ENCODE measurements around the gene ERBB4.
"Not testable (repeated sequence)": the region's sequence is repeated elsewhere in the genome, so short reads cannot be mapped to it uniquely, and the experiment has no call there.

The ERBB4 gene

DNA sequence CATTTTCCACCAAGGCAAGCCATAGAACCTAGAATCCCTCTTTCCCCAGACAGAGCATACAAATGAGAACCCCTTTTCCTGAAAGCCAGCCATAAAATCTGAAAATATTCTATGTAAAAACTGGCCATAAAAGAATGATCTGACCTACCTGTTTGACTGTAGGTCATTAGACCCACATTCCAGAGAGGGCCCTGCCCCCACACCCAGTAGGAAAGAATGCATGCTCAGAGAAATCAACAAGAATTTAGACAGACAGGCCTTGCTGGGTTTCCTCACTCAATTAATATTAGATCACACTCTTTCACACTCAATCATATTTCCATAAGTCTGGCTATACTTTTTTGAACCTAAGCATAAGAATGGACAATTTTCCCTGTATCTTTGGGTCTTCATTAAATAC is 929.5 kb downstream of the ERBB4 start:
- H3K4me3 ChIP-seq (ENCODE audit: low read length): no peak overlapping the region
- TF ChIP-seq, protein P1, sequence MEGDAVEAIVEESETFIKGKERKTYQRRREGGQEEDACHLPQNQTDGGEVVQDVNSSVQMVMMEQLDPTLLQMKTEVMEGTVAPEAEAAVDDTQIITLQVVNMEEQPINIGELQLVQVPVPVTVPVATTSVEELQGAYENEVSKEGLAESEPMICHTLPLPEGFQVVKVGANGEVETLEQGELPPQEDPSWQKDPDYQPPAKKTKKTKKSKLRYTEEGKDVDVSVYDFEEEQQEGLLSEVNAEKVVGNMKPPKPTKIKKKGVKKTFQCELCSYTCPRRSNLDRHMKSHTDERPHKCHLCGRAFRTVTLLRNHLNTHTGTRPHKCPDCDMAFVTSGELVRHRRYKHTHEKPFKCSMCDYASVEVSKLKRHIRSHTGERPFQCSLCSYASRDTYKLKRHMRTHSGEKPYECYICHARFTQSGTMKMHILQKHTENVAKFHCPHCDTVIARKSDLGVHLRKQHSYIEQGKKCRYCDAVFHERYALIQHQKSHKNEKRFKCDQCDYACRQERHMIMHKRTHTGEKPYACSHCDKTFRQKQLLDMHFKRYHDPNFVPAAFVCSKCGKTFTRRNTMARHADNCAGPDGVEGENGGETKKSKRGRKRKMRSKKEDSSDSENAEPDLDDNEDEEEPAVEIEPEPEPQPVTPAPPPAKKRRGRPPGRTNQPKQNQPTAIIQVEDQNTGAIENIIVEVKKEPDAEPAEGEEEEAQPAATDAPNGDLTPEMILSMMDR (conservative IDR thresholded peaks at IDR 0.05; ENCODE audit: low read length): no peak
- DNase-seq (ENCODE audit: low read depth): no peak

DNA sequence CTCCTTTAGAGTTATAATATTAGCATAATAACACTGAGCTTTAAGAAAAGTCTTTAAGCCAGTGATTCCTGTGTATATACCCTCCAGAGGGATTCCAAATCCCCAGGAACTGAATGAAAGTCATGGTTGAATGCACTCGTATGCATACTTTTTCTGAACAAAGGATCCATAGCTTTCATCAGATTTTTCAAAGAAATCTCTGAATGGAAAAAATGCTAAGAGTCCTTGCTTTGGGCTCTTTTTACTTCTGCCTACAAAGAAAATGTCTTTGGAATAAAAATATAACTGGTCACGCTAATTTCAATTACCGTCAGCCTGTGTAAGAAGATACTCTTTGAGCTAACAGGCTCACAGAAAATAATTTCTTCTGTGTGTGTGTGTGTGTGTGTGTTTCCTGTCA is 939.5 kb downstream of the ERBB4 start:
- no peak overlapping the region for H3K4me3 ChIP-seq (ENCODE audit: low read length)
- no peak for DNase-seq (ENCODE audit: low read depth)

DNA sequence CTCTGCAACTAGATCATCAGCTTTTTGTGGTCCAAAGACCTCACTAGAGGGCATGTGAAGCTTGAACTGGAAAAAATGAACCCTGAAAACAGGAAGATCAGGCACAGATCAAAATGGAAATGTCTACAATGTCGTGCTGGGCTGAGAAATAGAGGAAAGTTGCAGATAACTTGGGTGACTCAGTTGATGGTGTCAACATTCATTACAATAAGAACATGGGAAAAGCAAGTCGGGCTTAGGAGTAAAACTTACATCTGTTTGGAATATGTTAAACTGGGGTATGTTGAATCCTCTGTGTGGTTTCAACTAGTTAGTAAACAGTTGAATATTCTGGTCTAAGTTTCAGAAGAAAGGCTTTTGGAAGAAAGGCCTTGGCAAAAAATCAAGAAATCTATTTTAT is 940.4 kb downstream of the ERBB4 start:
- H3K4me3 ChIP-seq (ENCODE audit: low read length): no peak overlapping the region
- TF ChIP-seq, protein P1 (conservative IDR thresholded peaks at IDR 0.05; ENCODE audit: low read length): no peak
- DNase-seq (ENCODE audit: low read depth): no peak

More for the DNA sequence above, 939.5 kb downstream of the ERBB4 start:
- TF ChIP-seq, protein P1 (conservative IDR thresholded peaks at IDR 0.05; ENCODE audit: low read length): no peak

DNA sequence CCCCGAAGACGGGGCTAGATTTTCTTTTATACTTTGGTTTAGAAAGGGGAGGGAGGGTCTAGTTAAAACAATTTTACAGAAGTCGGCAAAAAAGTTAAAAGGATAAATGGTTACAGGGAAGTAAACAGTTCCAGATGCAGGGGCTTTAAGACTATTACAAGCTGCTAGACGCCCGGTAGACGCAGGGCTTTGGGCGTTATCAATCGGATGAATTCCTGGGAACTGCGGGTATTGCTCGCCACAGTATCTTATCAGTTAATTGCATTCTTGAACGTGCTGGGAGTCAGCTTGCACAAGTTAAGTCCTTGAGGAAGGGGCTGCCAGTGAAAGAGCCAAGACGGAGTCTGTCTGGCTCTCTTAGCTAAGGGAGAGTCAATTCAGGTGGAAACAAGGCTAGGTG is 946.6 kb downstream of the ERBB4 start:
- not testable (repeated sequence) for DNase-seq (ENCODE audit: low read depth)

DNA sequence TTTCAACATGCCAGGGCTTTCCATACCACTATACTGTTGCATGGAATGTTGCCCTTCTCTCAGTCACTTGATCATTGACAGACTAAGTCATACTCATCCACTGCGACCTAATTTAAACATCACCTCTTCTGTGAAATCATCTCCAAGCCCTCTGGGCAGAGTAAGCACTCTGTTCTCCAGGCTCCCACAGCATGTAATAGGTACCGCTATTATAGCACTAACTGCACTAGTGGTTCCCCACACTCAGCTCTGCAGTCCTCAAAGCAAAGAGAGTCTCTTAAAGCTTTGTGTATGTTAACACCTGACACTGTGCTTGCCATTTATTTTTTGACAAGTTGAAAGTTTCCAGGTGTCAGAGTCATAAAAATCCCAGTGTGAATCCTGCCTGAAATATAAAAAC is 947.2 kb downstream of the ERBB4 start:
- no peak overlapping the region for H3K4me3 ChIP-seq (ENCODE audit: low read length)
- DNase-seq (ENCODE audit: low read depth): no peak
- TF ChIP-seq, protein P1 (conservative IDR thresholded peaks at IDR 0.05; ENCODE audit: low read length): no peak

More for the DNA sequence above, 946.6 kb downstream of the ERBB4 start:
- H3K4me3 ChIP-seq (ENCODE audit: low read length): not testable (repeated sequence)

DNA sequence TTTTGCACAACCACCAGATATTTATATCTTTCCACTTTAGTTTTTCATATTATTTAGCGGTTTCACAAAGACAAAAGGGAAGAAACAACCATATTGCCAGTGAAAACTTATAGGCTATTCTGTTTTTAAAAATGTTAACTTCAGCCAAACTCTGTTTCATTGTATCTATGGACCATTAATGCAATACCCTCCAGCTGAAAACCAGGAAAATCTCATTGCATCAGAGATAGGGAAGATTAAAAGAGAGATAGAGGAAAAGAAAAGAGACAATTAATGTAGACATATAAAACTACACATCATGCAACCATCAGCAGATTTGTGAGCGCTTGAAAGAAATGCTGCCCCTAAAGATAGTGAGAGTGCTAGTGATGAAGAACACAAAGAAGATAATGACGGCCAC is 970.2 kb downstream of the ERBB4 start:
- TF ChIP-seq, protein P1 (conservative IDR thresholded peaks at IDR 0.05; ENCODE audit: low read length): no peak
- DNase-seq (ENCODE audit: low read depth): no peak
- H3K4me3 ChIP-seq (ENCODE audit: low read length): no peak overlapping the region

DNA sequence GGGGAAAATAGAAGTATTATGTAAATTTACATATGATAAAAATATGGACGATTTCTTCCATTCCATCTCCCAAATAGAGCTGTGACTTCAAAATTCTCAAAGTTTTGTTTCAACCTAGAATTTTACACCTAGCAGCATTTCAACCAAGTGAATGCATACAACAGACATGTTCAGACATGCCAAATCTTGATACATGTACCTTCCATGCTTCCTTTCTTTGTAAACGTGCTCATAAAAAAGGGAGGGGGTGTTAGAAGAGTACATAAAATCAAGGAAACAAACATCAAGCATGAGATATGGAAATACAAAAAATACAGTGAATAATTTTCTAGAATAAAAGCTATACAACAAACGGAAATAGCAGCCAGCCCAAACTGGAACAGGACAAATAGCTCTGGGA is 974.2 kb downstream of the ERBB4 start:
- no peak overlapping the region for H3K4me3 ChIP-seq (ENCODE audit: low read length)
- DNase-seq (ENCODE audit: low read depth): no peak
- TF ChIP-seq, protein P1 (conservative IDR thresholded peaks at IDR 0.05; ENCODE audit: low read length): no peak

DNA sequence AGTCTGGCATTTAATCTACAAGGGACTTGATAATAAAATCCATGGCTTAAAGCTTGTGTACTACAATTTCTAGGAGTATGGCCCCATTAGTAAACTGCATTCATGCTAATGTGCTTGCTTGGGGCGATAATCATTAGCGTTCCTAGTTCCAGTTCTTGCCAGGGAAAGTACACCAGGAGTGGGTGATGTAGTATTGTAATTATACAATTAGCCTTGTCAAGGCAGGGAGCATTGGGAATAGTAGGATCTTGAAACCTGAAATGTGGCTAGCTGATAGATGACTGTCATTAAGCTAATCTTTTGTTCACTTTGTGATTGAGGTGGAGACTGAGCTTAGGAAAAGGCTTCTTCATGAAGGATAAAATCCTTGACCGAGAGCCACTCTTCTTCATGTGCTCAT is 993.0 kb downstream of the ERBB4 start:
- H3K4me3 ChIP-seq (ENCODE audit: low read length): no peak overlapping the region
- TF ChIP-seq, protein P1 (conservative IDR thresholded peaks at IDR 0.05; ENCODE audit: low read length): no peak
- no peak for DNase-seq (ENCODE audit: low read depth)
